GM12864 (cell line): ENCODE data around the gene SIT1.

ENCODE experiments used
- DNase-seq: peaks from one replicate; pipeline ENCODE4 v3.0.0-alpha.2; 2011; ENCODE audit warnings: low read depth
- H3K4me3 ChIP-seq: 2 replicates; pipeline ENCODE4 v1.5.1; 2011; ENCODE audit warnings: mild to moderate bottlenecking, low read depth, low read length, control low read depth
- CTCF ChIP-seq: IDR thresholded peaks from 2 replicates; pipeline ENCODE4 v1.5.1; 2011; ENCODE audit warnings: low read depth, mild to moderate bottlenecking, moderate library complexity, low read length, control low read depth, inconsistent platforms; ENCODE audit errors: missing control alignments

Gene SIT1

DNA sequence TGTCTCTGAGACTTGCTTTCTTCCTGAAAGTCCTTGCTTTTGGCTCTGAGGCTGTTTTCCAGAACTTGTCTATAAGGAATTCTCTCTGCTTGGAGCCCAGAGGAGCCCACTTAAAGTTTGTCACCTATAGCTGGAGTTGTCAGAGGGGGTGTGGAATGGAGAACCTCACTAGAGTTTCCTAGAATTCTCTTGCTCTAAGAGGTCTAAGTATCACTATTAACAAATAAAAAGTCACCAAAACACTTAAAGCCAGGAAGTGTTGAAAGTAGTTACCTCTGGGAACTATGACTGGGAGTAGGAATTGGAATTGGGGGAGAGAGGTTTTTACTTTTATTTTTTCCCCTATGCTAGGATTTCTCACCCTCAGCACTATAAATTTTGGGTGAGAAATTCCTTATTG, 15.0 kb downstream of the SIT1 start:
- no peak for DNase-seq

GRCh38 chr9:35629597-35629996, 21.1 kb downstream of the SIT1 start:
- no peak overlapping the region for H3K4me3 ChIP-seq
- DNase-seq = no peak
- no peak for TF ChIP-seq CTCF

More for the DNA sequence above, 15.0 kb downstream of the SIT1 start:
- no peak for TF ChIP-seq CTCF
- no peak overlapping the region for H3K4me3 ChIP-seq

GRCh38 chr9:35628389-35628991, 22.2 kb downstream of the SIT1 start:
- no peak for DNase-seq
- H3K4me3 ChIP-seq = no peak overlapping the region
- no peak for TF ChIP-seq CTCF

- no peak for DNase-seq
- H3K4me3 ChIP-seq = no peak overlapping the region
- no peak for TF ChIP-seq CTCF
Measured at GRCh38 chr9:35627575-35627974, 23.2 kb downstream of the SIT1 start.

- TF ChIP-seq CTCF = no peak
- DNase-seq = peak; percentile 50
- H3K4me3 ChIP-seq = no peak overlapping the region
Measured at GRCh38 chr9:35619800-35620158, 31.0 kb downstream of the SIT1 start.

- TF ChIP-seq CTCF = no peak
- peak overlapping the region; percentile 2; the same call in 1 of the 2 replicates for H3K4me3 ChIP-seq
- peak; percentile 52 for DNase-seq
Measured at GRCh38 chr9:35618854-35619799, 31.6 kb downstream of the SIT1 start.
